ENCODE results near the gene SH3D19.

SH3D19 gene

DNA sequence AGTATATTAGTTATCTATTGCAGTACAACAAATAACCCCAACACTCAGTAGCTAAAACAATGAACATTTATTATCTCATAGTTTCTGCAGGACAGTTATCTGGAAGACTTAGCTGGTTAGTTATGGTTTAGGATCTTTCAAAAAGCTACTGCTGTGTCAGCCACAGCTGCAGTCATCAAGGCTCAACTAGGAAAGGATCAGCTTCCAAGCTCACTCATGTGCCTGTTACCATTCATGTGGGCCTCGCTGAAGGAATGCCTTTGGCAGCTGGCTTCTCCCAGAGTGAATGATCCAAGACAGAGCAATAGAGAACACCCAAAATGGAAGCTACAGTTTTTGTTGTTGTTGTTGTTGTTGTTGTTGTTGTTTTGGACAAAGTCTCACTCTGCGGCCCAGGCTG, 62.0 kb downstream of the SH3D19 start:
- TF ChIP-seq EZH2 (IDR thresholded peaks at IDR 0.05; ENCODE audit: borderline replicate concordance, low read depth, low read length, severe bottlenecking): no peak
- TF ChIP-seq, protein P1, sequence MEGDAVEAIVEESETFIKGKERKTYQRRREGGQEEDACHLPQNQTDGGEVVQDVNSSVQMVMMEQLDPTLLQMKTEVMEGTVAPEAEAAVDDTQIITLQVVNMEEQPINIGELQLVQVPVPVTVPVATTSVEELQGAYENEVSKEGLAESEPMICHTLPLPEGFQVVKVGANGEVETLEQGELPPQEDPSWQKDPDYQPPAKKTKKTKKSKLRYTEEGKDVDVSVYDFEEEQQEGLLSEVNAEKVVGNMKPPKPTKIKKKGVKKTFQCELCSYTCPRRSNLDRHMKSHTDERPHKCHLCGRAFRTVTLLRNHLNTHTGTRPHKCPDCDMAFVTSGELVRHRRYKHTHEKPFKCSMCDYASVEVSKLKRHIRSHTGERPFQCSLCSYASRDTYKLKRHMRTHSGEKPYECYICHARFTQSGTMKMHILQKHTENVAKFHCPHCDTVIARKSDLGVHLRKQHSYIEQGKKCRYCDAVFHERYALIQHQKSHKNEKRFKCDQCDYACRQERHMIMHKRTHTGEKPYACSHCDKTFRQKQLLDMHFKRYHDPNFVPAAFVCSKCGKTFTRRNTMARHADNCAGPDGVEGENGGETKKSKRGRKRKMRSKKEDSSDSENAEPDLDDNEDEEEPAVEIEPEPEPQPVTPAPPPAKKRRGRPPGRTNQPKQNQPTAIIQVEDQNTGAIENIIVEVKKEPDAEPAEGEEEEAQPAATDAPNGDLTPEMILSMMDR (IDR thresholded peaks at IDR 0.05; ENCODE audit: borderline replicate concordance, extremely low read depth, low read length, poor library complexity, severe bottlenecking): no peak

DNA sequence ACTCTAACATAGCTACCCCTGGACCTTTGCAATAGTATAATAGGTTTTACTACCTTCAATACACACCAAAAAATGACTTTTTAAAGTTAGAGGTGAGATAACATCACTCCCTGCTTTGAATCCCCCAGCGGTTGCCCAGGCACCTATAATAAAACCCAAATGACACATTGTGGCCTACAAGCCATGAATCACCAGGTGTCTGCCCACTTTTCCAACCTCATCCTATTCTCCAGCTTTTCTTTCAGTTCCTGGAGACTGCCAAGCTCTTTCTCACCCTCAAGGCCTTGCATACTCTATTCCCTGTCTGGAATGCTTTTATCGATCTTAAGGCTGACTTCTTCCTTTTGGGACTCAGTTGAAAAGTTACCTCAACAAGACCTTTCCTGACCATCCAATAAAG, 64.9 kb downstream of the SH3D19 start:
- ATAC-seq (ENCODE audit: insufficient read depth, low read depth) (no peak), DNase-seq (no peak)
- no peak for TF ChIP-seq EZH2 (IDR thresholded peaks at IDR 0.05; ENCODE audit: borderline replicate concordance, low read depth, low read length, severe bottlenecking)
- TF ChIP-seq, protein P1 (IDR thresholded peaks at IDR 0.05; ENCODE audit: borderline replicate concordance, extremely low read depth, low read length, poor library complexity, severe bottlenecking): no peak
- H4K20me1 ChIP-seq (ENCODE audit: insufficient read depth, low read length): no peaks in the 10 kb centered on the region
- no peak overlapping the region for H2AFZ ChIP-seq (ENCODE audit: low read depth, low read length)
- H3K27me3 ChIP-seq (ENCODE audit: insufficient read depth, low read length, poor library complexity): no peaks in the 10 kb centered on the region
- no peak overlapping the region for H3K4me3 ChIP-seq (ENCODE audit: low read depth in 1 of 2, low read length in 2 of 2)
- H3K4me2 ChIP-seq (ENCODE audit: insufficient read depth, low read length): no peak overlapping the region
- H3K36me3 ChIP-seq (ENCODE audit: insufficient read depth, low read length): no peaks in the 10 kb centered on the region
- H3K79me2 ChIP-seq (ENCODE audit: insufficient read depth, low read length): no peaks in the 10 kb centered on the region
- H3K4me1 ChIP-seq (ENCODE audit: insufficient read depth, low read length): no peaks in the 10 kb centered on the region
- no peak overlapping the region for H3K27ac ChIP-seq (ENCODE audit: low read length)
- H3K9me3 ChIP-seq (ENCODE audit: insufficient read depth, low read length, severe bottlenecking): no peaks in the 10 kb centered on the region
- no peak overlapping the region for H3K9ac ChIP-seq (ENCODE audit: low read depth, low read length)

More for the DNA sequence above, 62.0 kb downstream of the SH3D19 start:
- no peaks in the 10 kb centered on the region for H3K4me1 ChIP-seq (ENCODE audit: insufficient read depth, low read length)
- H3K27ac ChIP-seq (ENCODE audit: low read length): no peak overlapping the region
- H3K27me3 ChIP-seq (ENCODE audit: insufficient read depth, low read length, poor library complexity): no peaks in the 10 kb centered on the region
- no peaks in the 10 kb centered on the region for H3K79me2 ChIP-seq (ENCODE audit: insufficient read depth, low read length)
- H3K9ac ChIP-seq (ENCODE audit: low read depth, low read length): no peak overlapping the region
- H3K9me3 ChIP-seq (ENCODE audit: insufficient read depth, low read length, severe bottlenecking): no peaks in the 10 kb centered on the region
- no peaks in the 10 kb centered on the region for H3K36me3 ChIP-seq (ENCODE audit: insufficient read depth, low read length)
- H2AFZ ChIP-seq (ENCODE audit: low read depth, low read length): no peak overlapping the region
- no peak overlapping the region for H3K4me3 ChIP-seq (ENCODE audit: low read depth in 1 of 2, low read length in 2 of 2)
- no peak for DNase-seq
- no peaks in the 10 kb centered on the region for H4K20me1 ChIP-seq (ENCODE audit: insufficient read depth, low read length)
- ATAC-seq (ENCODE audit: insufficient read depth, low read depth): no peak
- no peak overlapping the region for H3K4me2 ChIP-seq (ENCODE audit: insufficient read depth, low read length)

DNA sequence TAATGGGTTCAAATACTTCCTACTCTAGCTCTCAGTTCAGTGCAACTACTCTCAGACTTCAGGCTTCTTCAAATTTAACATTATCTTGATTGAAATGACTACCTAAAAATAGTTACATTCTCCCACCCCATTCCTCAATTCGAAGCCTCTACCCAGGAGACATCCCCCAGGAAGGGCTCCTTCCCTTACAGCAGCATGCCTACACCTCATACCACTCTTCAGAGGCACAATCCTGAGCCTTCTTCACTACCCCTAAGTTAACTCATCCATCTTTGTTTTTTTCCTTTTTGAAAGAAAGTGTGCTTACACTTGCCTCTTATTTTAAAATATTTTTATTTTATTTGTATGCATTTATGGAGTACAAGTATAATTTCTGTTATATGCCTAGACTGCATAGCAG, 65.7 kb downstream of the SH3D19 start:
- H3K27ac ChIP-seq (ENCODE audit: low read length): no peak overlapping the region
- H3K4me2 ChIP-seq (ENCODE audit: insufficient read depth, low read length): no peak overlapping the region
- H3K27me3 ChIP-seq (ENCODE audit: insufficient read depth, low read length, poor library complexity): no peaks in the 10 kb centered on the region
- DNase-seq (no peak), ATAC-seq (ENCODE audit: insufficient read depth, low read depth) (no peak)
- H3K4me1 ChIP-seq (ENCODE audit: insufficient read depth, low read length): no peaks in the 10 kb centered on the region
- no peak overlapping the region for H3K9ac ChIP-seq (ENCODE audit: low read depth, low read length)
- H3K79me2 ChIP-seq (ENCODE audit: insufficient read depth, low read length): no peaks in the 10 kb centered on the region
- no peaks in the 10 kb centered on the region for H3K36me3 ChIP-seq (ENCODE audit: insufficient read depth, low read length)
- no peak overlapping the region for H2AFZ ChIP-seq (ENCODE audit: low read depth, low read length)
- no peaks in the 10 kb centered on the region for H3K9me3 ChIP-seq (ENCODE audit: insufficient read depth, low read length, severe bottlenecking)
- no peaks in the 10 kb centered on the region for H4K20me1 ChIP-seq (ENCODE audit: insufficient read depth, low read length)
- H3K4me3 ChIP-seq (ENCODE audit: low read depth in 1 of 2, low read length in 2 of 2): no peak overlapping the region
- TF ChIP-seq EZH2 (IDR thresholded peaks at IDR 0.05; ENCODE audit: borderline replicate concordance, low read depth, low read length, severe bottlenecking): no peak
- TF ChIP-seq, protein P1 (IDR thresholded peaks at IDR 0.05; ENCODE audit: borderline replicate concordance, extremely low read depth, low read length, poor library complexity, severe bottlenecking): no peak

DNA sequence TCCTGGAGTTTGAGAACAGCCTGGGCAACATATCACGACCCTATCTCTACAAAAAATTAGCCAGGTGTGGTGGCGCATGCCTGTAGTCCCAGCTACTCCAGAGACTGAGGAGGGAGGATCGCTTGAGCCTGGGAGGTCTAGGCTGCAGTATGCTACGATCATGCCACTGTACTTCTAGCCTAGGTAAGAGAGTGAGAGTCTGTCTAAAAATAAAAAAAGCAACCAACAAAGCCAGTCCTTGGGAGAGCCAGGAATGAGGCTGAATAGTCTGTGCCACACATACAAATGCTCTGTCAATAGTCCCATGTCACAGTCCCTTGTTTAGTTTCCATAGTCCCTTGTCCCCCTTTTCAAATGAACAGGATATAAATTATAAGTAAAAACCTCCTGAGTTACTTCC, 67.7 kb downstream of the SH3D19 start:
- H3K36me3 ChIP-seq (ENCODE audit: insufficient read depth, low read length): no peaks in the 10 kb centered on the region
- no peak overlapping the region for H3K4me3 ChIP-seq (ENCODE audit: low read depth in 1 of 2, low read length in 2 of 2)
- no peaks in the 10 kb centered on the region for H4K20me1 ChIP-seq (ENCODE audit: insufficient read depth, low read length)
- no peak for TF ChIP-seq EZH2 (IDR thresholded peaks at IDR 0.05; ENCODE audit: borderline replicate concordance, low read depth, low read length, severe bottlenecking)
- TF ChIP-seq, protein P1 (IDR thresholded peaks at IDR 0.05; ENCODE audit: borderline replicate concordance, extremely low read depth, low read length, poor library complexity, severe bottlenecking): no peak
- no peaks in the 10 kb centered on the region for H3K79me2 ChIP-seq (ENCODE audit: insufficient read depth, low read length)
- no peaks in the 10 kb centered on the region for H3K9me3 ChIP-seq (ENCODE audit: insufficient read depth, low read length, severe bottlenecking)
- DNase-seq (no peak), ATAC-seq (ENCODE audit: insufficient read depth, low read depth) (no peak)
- H3K9ac ChIP-seq (ENCODE audit: low read depth, low read length): no peak overlapping the region
- H2AFZ ChIP-seq (ENCODE audit: low read depth, low read length): no peak overlapping the region
- H3K27me3 ChIP-seq (ENCODE audit: insufficient read depth, low read length, poor library complexity): no peaks in the 10 kb centered on the region
- no peak overlapping the region for H3K4me2 ChIP-seq (ENCODE audit: insufficient read depth, low read length)
- no peak overlapping the region for H3K27ac ChIP-seq (ENCODE audit: low read length)
- no peaks in the 10 kb centered on the region for H3K4me1 ChIP-seq (ENCODE audit: insufficient read depth, low read length)
